Heart right ventricle (tissue), 16 donors: Measurements from ENCODE around the gene PPFIA2. TPM values are rescaled to one million over a fixed set of nuclear protein-coding genes. Genes with fewer than 3 reads are reported as not detected.

Experiments used
- ATAC-seq, 8 donors: fragments of 200-7000 bp; cut with Tn5 transposase; one replicate each; pipeline ENCODE4 v1.9.1; 2020; ENCODE audit warnings: mild to moderate bottlenecking in 8 of 8, moderate library complexity in 8 of 8, moderate number of reproducible peaks in 1 of 8
- DNase-seq, 2 donors: peaks; one replicate each; pipeline ENCODE4 v3.0.0-alpha.2; 2020
- H3K27ac ChIP-seq, 10 donors: fragments of 200-600 bp; sonication (generic) in 2 of 10; one replicate each; pipeline versions ENCODE4 v1.5.0 to v1.8.0; 2020 to 2022; ENCODE audit warnings: mild to moderate bottlenecking in 3 of 10
- H3K27me3 ChIP-seq, 7 donors: fragments of 200-600 bp; one replicate each; pipeline ENCODE4 v1.8.0; 2021 to 2022; ENCODE audit warnings: mild to moderate bottlenecking in 2 of 7
- H3K36me3 ChIP-seq, 9 donors: fragments of 200-600 bp; sonication (generic) in 1 of 9; one replicate each; pipeline versions ENCODE4 v1.5.0 to v1.8.0; 2020 to 2022; ENCODE audit warnings: mild to moderate bottlenecking in 2 of 9
- H3K4me1 ChIP-seq, 9 donors: fragments of 200-600 bp; sonication (generic) in 1 of 9; one replicate each; pipeline versions ENCODE4 v1.5.0 to v1.8.0; 2020 to 2022; ENCODE audit warnings: mild to moderate bottlenecking in 4 of 9
- H3K4me3 ChIP-seq, 10 donors: fragments of 200-600 bp; sonication (generic) in 2 of 10; one replicate each; pipeline versions ENCODE4 v1.5.0 to v1.8.0; 2020 to 2022; ENCODE audit warnings: mild to moderate bottlenecking in 7 of 10, moderate library complexity in 2 of 10
- H3K9me3 ChIP-seq, 11 donors: fragments of 200-600 bp in 10 of 11; sonication (generic) in 2 of 11; one replicate each; pipeline versions ENCODE4 v1.5.0 to v1.8.0; 2013 to 2022; ENCODE audit warnings: mild to moderate bottlenecking in 2 of 11, control low read depth in 1 of 11, moderate library complexity in 1 of 11
- CTCF ChIP-seq, 9 donors: fragments of 200-600 bp; sonication (generic) in 2 of 9; IDR thresholded peaks; one replicate each; pipeline versions ENCODE4 v1.5.0 to v1.8.0; 2021 to 2022; ENCODE audit warnings: antibody characterized with exemption in 9 of 9, mild to moderate bottlenecking in 5 of 9, moderate library complexity in 1 of 9
- WGBS, 2 donors: extraction: QIAGEN DNeasy Blood & Tissue Kit; methylation state at CpG; one replicate each; pipeline ENCODE4 v1.1.7; 2013; ENCODE audit warnings: inconsistent platforms in 1 of 2; 5-methylcytosine and 5-hydroxymethylcytosine counted together
- intact Hi-C, 10 donors: fragments of 100-400 bp; cut with DNase I; formaldehyde crosslinking; loops; one replicate each; pipeline versions ENCODE4 v1.11.1 to v1.14.2; 2022
- polyA plus RNA-seq, 2 donors: library from polyadenylated mRNA; stranded (reverse); fragments of 200-250 nt; gene quantifications; one replicate each; pipeline ENCODE4 v1.2.3, GENCODE V29; 2013
- total RNA-seq, 10 donors: library from RNA; stranded (reverse); fragmentation: NEBNext Ultra II Directional in 3 of 10; extraction: Animal tissue kit (Norgen Biotek cat#: 25700) in 3 of 10; gene quantifications; one replicate each; pipeline versions ENCODE4 v1.2.1 to v1.2.4, GENCODE V29; 2021 to 2023
- donor health status: Arrhythmogenic right ventricular cardiomyopathy.
- donor health status: ischemic (EF 13 %, LVEDD 7.1; RV severe dilation, severe dysfunction).
- donor health status: healthy with polysubstance abuse.
- donor health status: DM: no; HTN: yes; CAD: no.
- donor health status: DM: no; HTN: no; CAD: no.
- donor health status: ischemic (EF 25% LVEDD 6.9; RV normal size, moderate dysfunction).
- donor health status: ischemic (EF 25% LVEDD 5.7; RV mildly dilated, moderate dysfunction).
- donor health status: healthy.
- donor health status: DM: yes; HTN: yes; CAD: no.
- donor health status: Ischemic cardiomyopathy.
- donor health status: ischemic (EF 35%, LVEDD 5.7; RV mildly dilated, moderate dysfunction).
- donor health status: nonischemic (EF 11% LVEDD 7.7; RV severe dilation, severe dysfunction).
- donor health status: DM: yes; HTN: yes; CAD: no.
- donor health status: PGD.
- donor health status: ischemic (EF 29% LVEDD 5.4; RV normal size, mild dysfunction).
- donor health status: nonischemic (EF 23%, LVEDD 6.1; RV moderate dilation, normal function).

Gene PPFIA2
- total and polyA plus RNA-seq, 12 donors: 0.15 to 1.3 (median 0.52) TPM; not detected in 1

DNA sequence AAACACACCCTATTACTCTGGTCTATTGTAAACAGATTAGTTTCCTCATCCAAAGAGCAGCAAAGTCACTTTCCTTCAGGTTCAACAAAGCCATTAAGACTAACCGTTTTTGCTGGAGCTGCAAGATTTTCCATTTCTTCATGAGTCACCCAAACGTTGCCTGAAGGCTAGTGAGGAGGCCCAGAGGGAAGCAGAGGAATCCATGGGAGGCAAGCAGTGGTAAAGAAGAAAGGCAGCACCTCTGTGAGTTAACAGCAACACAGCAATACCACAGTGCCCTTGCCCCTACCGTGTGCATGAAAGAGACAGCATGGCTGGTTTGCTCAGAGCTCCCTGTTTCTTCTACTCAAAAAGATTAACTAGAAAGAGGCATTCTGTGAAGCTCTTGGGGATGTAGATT, 475.0 kb downstream of the PPFIA2 start:
- Histone ChIP-seq H3K27me3 (no peaks in the 10 kb centered on the region), H3K4me3 (no peak overlapping the region), H3K4me1 (no peaks in the 10 kb centered on the region), H3K36me3 (no peaks in the 10 kb centered on the region), H3K9me3 (no peaks in the 10 kb centered on the region), H3K27ac (no peak overlapping the region)
- WGBS, 2 donors: 46 to 52% methylated on average over 3 of the region's 3 CpGs
- intact Hi-C loops: no loop called here
- ATAC-seq: no peak
- no peak for DNase-seq
- no peak for TF ChIP-seq CTCF (IDR thresholded peaks at IDR 0.05)

DNA sequence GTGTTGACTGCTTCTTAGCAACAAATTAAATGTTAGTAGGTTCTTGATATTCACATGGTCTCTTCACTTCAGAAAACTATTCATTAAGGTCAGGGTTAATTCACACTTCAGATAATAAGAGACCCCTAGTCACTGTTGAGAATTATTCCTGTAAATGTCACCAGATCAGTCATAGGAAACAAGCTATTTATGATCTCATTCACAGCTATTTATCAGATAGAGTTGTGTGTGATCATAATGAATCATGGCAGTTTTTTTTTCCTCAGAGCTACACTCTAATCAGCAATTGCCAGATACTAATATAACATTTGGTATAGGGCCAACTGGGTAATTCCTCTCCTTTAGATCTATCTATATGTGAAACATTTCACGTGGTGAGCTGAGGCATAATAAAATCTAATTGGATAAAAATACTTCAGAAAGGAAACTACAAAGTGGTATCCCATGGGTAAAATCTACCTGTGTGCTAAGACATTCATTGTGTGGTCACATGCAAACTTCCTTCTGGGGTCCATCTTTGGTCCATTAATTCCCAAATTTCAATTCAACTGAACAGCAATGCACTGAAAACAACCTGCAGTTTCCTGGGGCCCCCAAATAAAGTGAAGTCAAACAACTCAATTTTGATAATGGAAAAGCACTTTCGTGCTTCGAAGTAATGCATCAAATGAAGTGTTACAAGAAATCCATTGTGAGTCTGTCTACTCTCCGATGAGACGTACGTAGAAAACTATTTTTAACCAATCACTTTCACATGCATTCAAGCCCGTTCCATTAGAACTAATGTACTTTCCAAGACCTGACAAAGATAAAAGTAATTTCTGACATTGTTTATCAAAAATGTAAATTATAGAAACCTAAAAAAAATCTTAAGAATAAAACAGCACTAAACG, 484.3 kb downstream of the PPFIA2 start:
- Histone ChIP-seq H3K4me1 (no peaks in the 10 kb centered on the region), H3K4me3 (no peak overlapping the region), H3K27ac (no peak overlapping the region), H3K9me3 (no peaks in the 10 kb centered on the region), H3K27me3 (no peaks in the 10 kb centered on the region), H3K36me3 (no peaks in the 10 kb centered on the region)
- intact Hi-C loops: no loop called here
- DNase-seq (no peak), ATAC-seq (no peak)
- TF ChIP-seq CTCF (IDR thresholded peaks at IDR 0.05): no peak
- 49 to 64% methylated on average over 8 of the region's 8 CpGs for WGBS, 2 donors

DNA sequence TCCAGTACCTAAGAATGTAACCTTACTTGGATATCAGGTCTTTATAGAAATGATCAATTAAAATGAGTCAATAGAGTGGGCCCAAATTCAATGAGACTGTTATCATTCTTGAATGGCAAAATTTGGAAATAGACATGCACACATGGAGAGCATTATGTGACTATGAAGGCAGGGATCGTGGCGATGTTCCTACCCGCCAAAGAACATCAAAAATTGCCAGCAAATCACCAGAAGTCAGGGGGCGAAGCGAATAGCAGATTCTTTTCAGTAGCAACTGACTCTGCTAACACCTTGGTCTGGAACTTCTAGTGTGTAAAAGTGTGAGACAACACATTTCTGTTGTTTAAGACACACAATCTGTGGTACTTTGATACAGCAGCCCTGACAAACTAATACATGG, 488.8 kb downstream of the PPFIA2 start:
- Histone ChIP-seq H3K4me1 (no peaks in the 10 kb centered on the region), H3K36me3 (no peaks in the 10 kb centered on the region), H3K27me3 (no peaks in the 10 kb centered on the region), H3K4me3 (no peak overlapping the region), H3K27ac (no peak overlapping the region), H3K9me3 (no peaks in the 10 kb centered on the region)
- no peak for ATAC-seq
- DNase-seq: no peak
- intact Hi-C loops: no loop called here
- WGBS, 2 donors: 94 to 95% methylated on average over 5 of the region's 5 CpGs
- no peak for TF ChIP-seq CTCF (IDR thresholded peaks at IDR 0.05)

GRCh38 chr12:81263072-81263471, 496.1 kb downstream of the PPFIA2 start:
- Histone ChIP-seq H3K4me3 (no peak overlapping the region), H3K27me3 (no peaks in the 10 kb centered on the region), H3K36me3 (no peaks in the 10 kb centered on the region), H3K4me1 (no peaks in the 10 kb centered on the region), H3K27ac (no peak overlapping the region), H3K9me3 (no peaks in the 10 kb centered on the region)
- ATAC-seq (no peak), DNase-seq (no peak)
- 65 to 71% methylated on average over 2 of the region's 2 CpGs for WGBS, 2 donors
- intact Hi-C loops: no loop called here
- TF ChIP-seq CTCF (IDR thresholded peaks at IDR 0.05): no peak
